ENCODE measurements around the gene NHSL1.

The NHSL1 gene

DNA sequence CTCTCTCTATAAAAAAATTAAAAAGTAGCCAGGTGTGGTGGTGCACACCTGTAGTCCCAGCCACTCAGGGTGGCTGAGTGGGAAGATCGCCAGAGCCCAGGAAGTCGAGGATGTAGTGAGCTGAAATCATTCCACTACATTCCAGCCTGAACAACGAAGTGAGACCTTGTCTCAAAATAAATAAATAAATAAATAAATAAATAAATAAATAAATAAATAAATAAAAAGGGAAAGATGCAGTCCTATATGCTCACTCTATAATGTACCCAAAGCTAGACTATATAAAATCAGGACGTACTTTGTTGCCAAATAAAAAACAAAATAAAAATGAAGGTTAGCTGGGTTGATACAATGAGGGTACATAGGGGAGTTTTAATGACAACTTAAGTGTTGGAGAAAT lies 26.1 kb upstream of the NHSL1 start (continued):
- 0 out of 2 replicates have a peak, but pooled peaks have one; percentile 38 for TF ChIP-seq ZNF23 (tag by site-specific recombination; IDR thresholded peaks at IDR 0.05; ENCODE audit: borderline replicate concordance)
- TF ChIP-seq, protein P1, sequence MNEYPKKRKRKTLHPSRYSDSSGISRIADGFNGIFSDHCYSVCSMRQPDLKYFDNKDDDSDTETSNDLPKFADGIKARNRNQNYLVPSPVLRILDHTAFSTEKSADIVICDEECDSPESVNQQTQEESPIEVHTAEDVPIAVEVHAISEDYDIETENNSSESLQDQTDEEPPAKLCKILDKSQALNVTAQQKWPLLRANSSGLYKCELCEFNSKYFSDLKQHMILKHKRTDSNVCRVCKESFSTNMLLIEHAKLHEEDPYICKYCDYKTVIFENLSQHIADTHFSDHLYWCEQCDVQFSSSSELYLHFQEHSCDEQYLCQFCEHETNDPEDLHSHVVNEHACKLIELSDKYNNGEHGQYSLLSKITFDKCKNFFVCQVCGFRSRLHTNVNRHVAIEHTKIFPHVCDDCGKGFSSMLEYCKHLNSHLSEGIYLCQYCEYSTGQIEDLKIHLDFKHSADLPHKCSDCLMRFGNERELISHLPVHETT (tag by site-specific recombination; IDR thresholded peaks at IDR 0.05): peak; percentile 84
- no peak for TF ChIP-seq ZNF112 (tag by site-specific recombination; IDR thresholded peaks at IDR 0.05)
- peak; percentile 96 for TF ChIP-seq ZNF202 (tag by site-specific recombination; IDR thresholded peaks at IDR 0.05; ENCODE audit: borderline replicate concordance)
- TF ChIP-seq ZNF302 (tag by site-specific recombination; IDR thresholded peaks at IDR 0.05; ENCODE audit: low read depth): 0 out of 2 replicates have a peak, but pooled peaks have one; percentile 50
- TF ChIP-seq, protein P2, sequence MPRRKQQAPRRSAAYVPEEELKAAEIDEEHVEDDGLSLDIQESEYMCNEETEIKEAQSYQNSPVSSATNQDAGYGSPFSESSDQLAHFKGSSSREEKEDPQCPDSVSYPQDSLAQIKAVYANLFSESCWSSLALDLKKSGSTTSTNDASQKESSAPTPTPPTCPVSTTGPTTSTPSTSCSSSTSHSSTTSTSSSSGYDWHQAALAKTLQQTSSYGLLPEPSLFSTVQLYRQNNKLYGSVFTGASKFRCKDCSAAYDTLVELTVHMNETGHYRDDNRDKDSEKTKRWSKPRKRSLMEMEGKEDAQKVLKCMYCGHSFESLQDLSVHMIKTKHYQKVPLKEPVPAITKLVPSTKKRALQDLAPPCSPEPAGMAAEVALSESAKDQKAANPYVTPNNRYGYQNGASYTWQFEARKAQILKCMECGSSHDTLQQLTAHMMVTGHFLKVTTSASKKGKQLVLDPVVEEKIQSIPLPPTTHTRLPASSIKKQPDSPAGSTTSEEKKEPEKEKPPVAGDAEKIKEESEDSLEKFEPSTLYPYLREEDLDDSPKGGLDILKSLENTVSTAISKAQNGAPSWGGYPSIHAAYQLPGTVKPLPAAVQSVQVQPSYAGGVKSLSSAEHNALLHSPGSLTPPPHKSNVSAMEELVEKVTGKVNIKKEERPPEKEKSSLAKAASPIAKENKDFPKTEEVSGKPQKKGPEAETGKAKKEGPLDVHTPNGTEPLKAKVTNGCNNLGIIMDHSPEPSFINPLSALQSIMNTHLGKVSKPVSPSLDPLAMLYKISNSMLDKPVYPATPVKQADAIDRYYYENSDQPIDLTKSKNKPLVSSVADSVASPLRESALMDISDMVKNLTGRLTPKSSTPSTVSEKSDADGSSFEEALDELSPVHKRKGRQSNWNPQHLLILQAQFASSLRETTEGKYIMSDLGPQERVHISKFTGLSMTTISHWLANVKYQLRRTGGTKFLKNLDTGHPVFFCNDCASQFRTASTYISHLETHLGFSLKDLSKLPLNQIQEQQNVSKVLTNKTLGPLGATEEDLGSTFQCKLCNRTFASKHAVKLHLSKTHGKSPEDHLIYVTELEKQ (tag by site-specific recombination; IDR thresholded peaks at IDR 0.05; ENCODE audit: borderline replicate concordance): peak; percentile 21; the same call in 1 of the 2 replicates
- TF ChIP-seq, protein P3, sequence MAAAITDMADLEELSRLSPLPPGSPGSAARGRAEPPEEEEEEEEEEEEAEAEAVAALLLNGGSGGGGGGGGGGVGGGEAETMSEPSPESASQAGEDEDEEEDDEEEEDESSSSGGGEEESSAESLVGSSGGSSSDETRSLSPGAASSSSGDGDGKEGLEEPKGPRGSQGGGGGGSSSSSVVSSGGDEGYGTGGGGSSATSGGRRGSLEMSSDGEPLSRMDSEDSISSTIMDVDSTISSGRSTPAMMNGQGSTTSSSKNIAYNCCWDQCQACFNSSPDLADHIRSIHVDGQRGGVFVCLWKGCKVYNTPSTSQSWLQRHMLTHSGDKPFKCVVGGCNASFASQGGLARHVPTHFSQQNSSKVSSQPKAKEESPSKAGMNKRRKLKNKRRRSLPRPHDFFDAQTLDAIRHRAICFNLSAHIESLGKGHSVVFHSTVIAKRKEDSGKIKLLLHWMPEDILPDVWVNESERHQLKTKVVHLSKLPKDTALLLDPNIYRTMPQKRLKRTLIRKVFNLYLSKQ (tag by site-specific recombination; IDR thresholded peaks at IDR 0.05; ENCODE audit: borderline replicate concordance): peak; percentile 93; the same call in 1 of the 2 replicates
- TF ChIP-seq MYNN (tag by site-specific recombination; IDR thresholded peaks at IDR 0.05; ENCODE audit: borderline replicate concordance): peak; percentile 67; the same call in 1 of the 2 replicates
- TF ChIP-seq ZNF132 (tag by site-specific recombination; IDR thresholded peaks at IDR 0.05; ENCODE audit: borderline replicate concordance): no peak
- TF ChIP-seq ZNF560 (tag by site-specific recombination; IDR thresholded peaks at IDR 0.05; ENCODE audit: borderline replicate concordance): peak; percentile 95
- peak; percentile 58; the same call in 1 of the 2 replicates for TF ChIP-seq ZNF121 (tag by site-specific recombination; IDR thresholded peaks at IDR 0.05)
- TF ChIP-seq, protein P4, sequence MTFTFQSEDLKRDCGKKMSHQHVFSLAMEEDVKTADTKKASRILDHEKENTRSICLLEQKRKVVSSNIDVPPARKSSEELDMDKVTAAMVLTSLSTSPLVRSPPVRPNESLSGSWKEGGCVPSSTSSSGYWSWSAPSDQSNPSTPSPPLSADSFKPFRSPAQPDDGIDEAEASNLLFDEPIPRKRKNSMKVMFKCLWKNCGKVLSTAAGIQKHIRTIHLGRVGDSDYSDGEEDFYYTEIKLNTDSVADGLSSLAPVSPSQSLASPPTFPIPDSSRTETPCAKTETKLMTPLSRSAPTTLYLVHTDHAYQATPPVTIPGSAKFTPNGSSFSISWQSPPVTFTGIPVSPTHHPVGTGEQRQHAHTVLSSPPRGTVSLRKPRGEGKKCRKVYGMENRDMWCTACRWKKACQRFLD (tag by site-specific recombination; IDR thresholded peaks at IDR 0.05): 0 out of 2 replicates have a peak, but pooled peaks have one; percentile 51
- TF ChIP-seq KLF7 (tag by site-specific recombination; IDR thresholded peaks at IDR 0.05; ENCODE audit: borderline replicate concordance): peak; percentile 81; the same call in 1 of the 2 replicates
- peak; percentile 80 for TF ChIP-seq ZNF791 (tag by site-specific recombination; IDR thresholded peaks at IDR 0.05)
- TF ChIP-seq ZNF514 (tag by site-specific recombination; IDR thresholded peaks at IDR 0.05): peak; percentile 96; the same call in 1 of the 2 replicates
- 0 out of 2 replicates have a peak, but pooled peaks have one; percentile 30 for TF ChIP-seq WT1 (tag by site-specific recombination; IDR thresholded peaks at IDR 0.05)
- TF ChIP-seq ZBTB1 (tag by site-specific recombination; IDR thresholded peaks at IDR 0.05): 0 out of 2 replicates have a peak, but pooled peaks have one; percentile 79
- TF ChIP-seq, protein P5, sequence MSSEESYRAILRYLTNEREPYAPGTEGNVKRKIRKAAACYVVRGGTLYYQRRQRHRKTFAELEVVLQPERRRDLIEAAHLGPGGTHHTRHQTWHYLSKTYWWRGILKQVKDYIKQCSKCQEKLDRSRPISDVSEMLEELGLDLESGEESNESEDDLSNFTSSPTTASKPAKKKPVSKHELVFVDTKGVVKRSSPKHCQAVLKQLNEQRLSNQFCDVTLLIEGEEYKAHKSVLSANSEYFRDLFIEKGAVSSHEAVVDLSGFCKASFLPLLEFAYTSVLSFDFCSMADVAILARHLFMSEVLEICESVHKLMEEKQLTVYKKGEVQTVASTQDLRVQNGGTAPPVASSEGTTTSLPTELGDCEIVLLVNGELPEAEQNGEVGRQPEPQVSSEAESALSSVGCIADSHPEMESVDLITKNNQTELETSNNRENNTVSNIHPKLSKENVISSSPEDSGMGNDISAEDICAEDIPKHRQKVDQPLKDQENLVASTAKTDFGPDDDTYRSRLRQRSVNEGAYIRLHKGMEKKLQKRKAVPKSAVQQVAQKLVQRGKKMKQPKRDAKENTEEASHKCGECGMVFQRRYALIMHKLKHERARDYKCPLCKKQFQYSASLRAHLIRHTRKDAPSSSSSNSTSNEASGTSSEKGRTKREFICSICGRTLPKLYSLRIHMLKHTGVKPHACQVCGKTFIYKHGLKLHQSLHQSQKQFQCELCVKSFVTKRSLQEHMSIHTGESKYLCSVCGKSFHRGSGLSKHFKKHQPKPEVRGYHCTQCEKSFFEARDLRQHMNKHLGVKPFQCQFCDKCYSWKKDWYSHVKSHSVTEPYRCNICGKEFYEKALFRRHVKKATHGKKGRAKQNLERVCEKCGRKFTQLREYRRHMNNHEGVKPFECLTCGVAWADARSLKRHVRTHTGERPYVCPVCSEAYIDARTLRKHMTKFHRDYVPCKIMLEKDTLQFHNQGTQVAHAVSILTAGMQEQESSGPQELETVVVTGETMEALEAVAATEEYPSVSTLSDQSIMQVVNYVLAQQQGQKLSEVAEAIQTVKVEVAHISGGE (tag by site-specific recombination; conservative IDR thresholded peaks at IDR 0.05; ENCODE audit: low read depth): peak; percentile 88
- peak; percentile 97; the same call in 1 of the 2 replicates for TF ChIP-seq ZNF404 (tag by site-specific recombination; IDR thresholded peaks at IDR 0.05)
- TF ChIP-seq ZNF529 (tag by site-specific recombination; IDR thresholded peaks at IDR 0.05; ENCODE audit: insufficient replicate concordance): peak; percentile 83
- TF ChIP-seq YY1 (tag by site-specific recombination; IDR thresholded peaks at IDR 0.05): no peak
